Endothelial cell of umbilical vein (primary cell): Measurements from ENCODE around the gene CPSF7. TPM values are rescaled to one million over a fixed set of nuclear protein-coding genes. Genes with fewer than 3 reads are reported as not detected.

Experiments used
- BruUV-seq: library from RNA; stranded (reverse); fragments of 400-500 nt; replicated peaks from 2 replicates; lab custom pipeline; 2021; lab: Mats Ljungman, UMichigan
- CTCF ChIA-PET: fragments of 300-600, 350-600 bp; sonication (Branson Sonifier 250); formaldehyde crosslinking; loops from one replicate; lab custom pipeline; 2021; ENCODE audit warnings: antibody characterized with exemption, inconsistent platforms; lab: Charles Lee
- POLR2A ChIA-PET: fragments of 300-600, 350-600 bp; sonication (Branson Sonifier 250); formaldehyde crosslinking; loops from one replicate; lab custom pipeline; 2021; ENCODE audit warnings: antibody characterized with exemption, inconsistent platforms; lab: Charles Lee
- DNase-seq: peaks from one replicate; pipeline ENCODE4 v3.0.0-alpha.2; 2011; ENCODE audit warnings: low read depth, low spot score
- FAIRE-seq: peaks from 2 replicates; lab custom pipeline; 2011; peaks lifted over from hg19 to GRCh38; lab: Jason Lieb, UNC
- H2AFZ ChIP-seq: 2 replicates; pipeline ENCODE4 v1.6.0; 2012; ENCODE audit warnings: low read depth, low read length, control low read depth, inconsistent platforms
- H3K27ac ChIP-seq: 2 replicates; pipeline ENCODE4 v1.5.1; 2011; ENCODE audit warnings: low read depth, mild to moderate bottlenecking, control low read depth, low read length, moderate library complexity; ENCODE audit not compliant: insufficient read depth
- H3K27me3 ChIP-seq, 2 experiments: 2 replicates each; pipeline versions ENCODE4 v1.6.0 to v1.6.1; 2011; ENCODE audit warnings: low read length in 2 of 2, mixed read lengths in 1 of 2; ENCODE audit not compliant: control insufficient read depth in 2 of 2, insufficient read depth in 2 of 2
- H3K36me3 ChIP-seq, 2 experiments: 2 replicates in 1 of 2; 3 replicates in 1 of 2; pipeline ENCODE4 v1.5.1; 2011; ENCODE audit warnings: low read length in 2 of 2, mild to moderate bottlenecking in 1 of 2, moderate library complexity in 1 of 2; ENCODE audit not compliant: control insufficient read depth in 2 of 2, insufficient read depth in 2 of 2; ENCODE audit errors: extremely low read depth in 1 of 2
- H3K4me1 ChIP-seq: 3 replicates; pipeline ENCODE4 v1.5.1; 2011; ENCODE audit warnings: mild to moderate bottlenecking, low read length; ENCODE audit not compliant: control insufficient read depth, insufficient read depth; ENCODE audit errors: extremely low read depth
- H3K4me2 ChIP-seq: 2 replicates; pipeline ENCODE4 v1.6.1; 2011; ENCODE audit warnings: low read length, control low read depth, mixed read lengths; ENCODE audit not compliant: insufficient read depth
- H3K4me3 ChIP-seq, 3 experiments: fragments of 200-600 bp in 1 of 3; sonication (generic), shearing (Covaris generic) in 1 of 3; replicated peaks in 1 of 3; 2 replicates each; pipeline ENCODE4 v1.5.1; 2011 to 2016; ENCODE audit warnings: control low read depth in 3 of 3, low read length in 3 of 3, mild to moderate bottlenecking in 2 of 3, inconsistent platforms in 1 of 3, low read depth in 1 of 3, moderate library complexity in 1 of 3; ENCODE audit not compliant: insufficient read depth in 1 of 3
- H3K79me2 ChIP-seq: 2 replicates; pipeline ENCODE4 v1.6.0; 2012; ENCODE audit warnings: low read length, inconsistent platforms; ENCODE audit not compliant: control insufficient read depth, insufficient read depth
- H3K9ac ChIP-seq: replicated peaks from 2 replicates; pipeline ENCODE3; 2011; ENCODE audit warnings: low read length, control low read depth; ENCODE audit not compliant: insufficient read depth; ENCODE audit errors: extremely low read depth
- H3K9me1 ChIP-seq: replicated peaks from 3 replicates; pipeline ENCODE4 v1.6.0; 2011; ENCODE audit warnings: mild to moderate bottlenecking, low read length; ENCODE audit not compliant: control insufficient read depth, insufficient read depth; ENCODE audit errors: extremely low read depth
- H3K9me3 ChIP-seq: replicated peaks from 2 replicates; pipeline ENCODE4 v1.5.1; 2012; ENCODE audit warnings: low read length, inconsistent platforms; ENCODE audit not compliant: control insufficient read depth, insufficient read depth
- H4K20me1 ChIP-seq: replicated peaks from 2 replicates; pipeline ENCODE3; 2011; ENCODE audit warnings: mild to moderate bottlenecking, low read length; ENCODE audit not compliant: control insufficient read depth, insufficient read depth; ENCODE audit errors: extremely low read depth
- EZH2 ChIP-seq: IDR thresholded peaks from 2 replicates; pipeline ENCODE4 v1.6.1; 2012; ENCODE audit warnings: borderline replicate concordance, low read depth, mild to moderate bottlenecking, moderate library complexity, low read length, inconsistent platforms; ENCODE audit not compliant: severe bottlenecking
- FOS ChIP-seq: IDR thresholded peaks from 2 replicates; pipeline ENCODE4 v1.6.1; 2011; ENCODE audit warnings: mild to moderate bottlenecking, low read length, moderate library complexity, borderline replicate concordance; ENCODE audit not compliant: insufficient read depth
- GATA2 ChIP-seq: IDR thresholded peaks from 2 replicates; pipeline ENCODE4 v1.7.0; 2011; ENCODE audit warnings: low read depth, mild to moderate bottlenecking, moderate library complexity, mixed read lengths, low read length; ENCODE audit not compliant: insufficient read length, insufficient read depth
- JUN ChIP-seq: IDR thresholded peaks from 2 replicates; pipeline ENCODE4 v1.6.1; 2011; ENCODE audit warnings: borderline replicate concordance, low read depth; ENCODE audit not compliant: insufficient read length, insufficient read depth
- MYC ChIP-seq: IDR thresholded peaks from one replicate; pipeline ENCODE4 v1.6.1; 2011; ENCODE audit warnings: mild to moderate bottlenecking, low read depth, low read length
- POLR2A ChIP-seq: IDR thresholded peaks from 2 replicates; pipeline ENCODE4 v1.6.1; 2012; ENCODE audit warnings: low read depth, mild to moderate bottlenecking, control low read depth, low read length
- POLR2AphosphoS5 ChIP-seq: IDR thresholded peaks from 2 replicates; pipeline ENCODE4 v1.6.1; 2012; ENCODE audit warnings: low read depth, mild to moderate bottlenecking, control low read depth, low read length, moderate library complexity; ENCODE audit not compliant: insufficient read depth
- dilution Hi-C: fragments of 300-500 bp; cut with MboI; formaldehyde crosslinking; loops from one replicate; pipeline ENCODE4 v1.15.0; 2019; ENCODE audit warnings: low sequenced_read_pairs; ENCODE audit not compliant: extremely low pct_ligation_motif_present
- intact Hi-C: fragments of 100-400 bp; cut with micrococcal nuclease; formaldehyde crosslinking; loops from one replicate; pipeline ENCODE4 v1.10.0; 2022
- polyA plus RNA-seq, 4 experiments: library from polyadenylated mRNA; depleted of rRNA in 3 of 4; stranded (reverse) in 3 of 4; unstranded in 1 of 4; fragments of >200 nt; gene quantifications; 2 replicates each; pipeline versions ENCODE4 v1.2.1 to v1.2.3, GENCODE V29; 2011 to 2012; ENCODE audit warnings: missing spikeins in 1 of 4
- total RNA-seq: library from RNA; stranded (reverse); gene quantifications from 2 replicates; pipeline ENCODE4 v1.2.3, GENCODE V29; 2021
- TF ChIP-seq, protein P1 (sequence below), 2 donors: IDR thresholded peaks; 1 replicate in 1 of 2; 2 replicates in 1 of 2; pipeline ENCODE4 v1.5.1; 2011; ENCODE audit warnings: low read length in 2 of 2, mild to moderate bottlenecking in 2 of 2, moderate library complexity in 2 of 2, control low read depth in 1 of 2, inconsistent platforms in 1 of 2, low read depth in 1 of 2; ENCODE audit not compliant: insufficient read depth in 1 of 2; ENCODE audit errors: extremely low read depth in 1 of 2
- TF ChIP-seq, protein P2 (sequence below): IDR thresholded peaks from 2 replicates; pipeline ENCODE4 v1.6.1; 2011; ENCODE audit not compliant: insufficient read depth, insufficient read length

Gene CPSF7
- total and polyA plus RNA-seq, 2 donors (not counting 3 experiments of a cell fraction or from before 2014, with no cell fraction given), result 77.0 to 88.4 TPM

DNA sequence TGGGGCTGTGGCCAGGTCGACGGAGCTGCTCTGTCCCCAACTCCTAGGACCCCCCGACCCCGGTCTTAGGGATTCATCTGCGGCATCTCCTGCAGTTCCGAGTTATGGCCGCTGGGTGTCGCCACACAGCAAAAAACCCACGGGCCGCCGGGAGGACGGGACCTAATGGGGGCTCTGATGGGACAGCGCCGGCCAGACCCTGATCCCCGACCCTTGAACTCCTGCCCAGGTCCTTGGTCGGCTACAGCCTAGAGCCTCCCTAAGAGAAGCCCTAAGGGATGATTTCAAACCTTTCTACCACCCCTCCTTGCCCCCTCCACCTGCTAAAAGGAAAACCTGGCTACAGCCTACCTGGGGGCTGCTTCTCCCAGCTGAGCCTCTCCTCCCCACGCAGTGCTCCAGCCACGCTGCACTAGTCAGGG lies 48.0 kb upstream of the CPSF7 start:
- Histone ChIP-seq H3K9ac (no peak overlapping the region), H3K4me2 (no peak overlapping the region), H2AFZ (no peak overlapping the region), H3K9me1 (no peaks in the 10 kb centered on the region), H4K20me1 (no peaks in the 10 kb centered on the region), H3K4me3 (no peak overlapping the region), H3K27me3 (no peaks in the 10 kb centered on the region), H3K4me1 (no peaks in the 10 kb centered on the region), H3K79me2 (no peaks in the 10 kb centered on the region), H3K36me3 (no peaks in the 10 kb centered on the region), H3K27ac (no peak overlapping the region), H3K9me3 (no peaks in the 10 kb centered on the region)
- intact Hi-C loops (loop anchor here (1.0 kb wide), 3 partner anchors 40 to 161 kb away; no protein-coding TSS in a partner anchor), dilution Hi-C loops (no loop called here)
- DNase-seq, result peak; percentile 39
- no TSS peak for BruUV-seq
- ChIA-PET CTCF (interaction anchor here (0.6 to 11.5 kb wide), 22 partner anchors 8 to 256 kb away, joined by 3 to 221 read pairs (median 5); partner anchors contain the start of gene LRRC10B), POLR2A (no interaction called here)
- FAIRE-seq, result peak; percentile 54
- no peak for TF ChIP-seq FOS
- TF ChIP-seq, protein P1, sequence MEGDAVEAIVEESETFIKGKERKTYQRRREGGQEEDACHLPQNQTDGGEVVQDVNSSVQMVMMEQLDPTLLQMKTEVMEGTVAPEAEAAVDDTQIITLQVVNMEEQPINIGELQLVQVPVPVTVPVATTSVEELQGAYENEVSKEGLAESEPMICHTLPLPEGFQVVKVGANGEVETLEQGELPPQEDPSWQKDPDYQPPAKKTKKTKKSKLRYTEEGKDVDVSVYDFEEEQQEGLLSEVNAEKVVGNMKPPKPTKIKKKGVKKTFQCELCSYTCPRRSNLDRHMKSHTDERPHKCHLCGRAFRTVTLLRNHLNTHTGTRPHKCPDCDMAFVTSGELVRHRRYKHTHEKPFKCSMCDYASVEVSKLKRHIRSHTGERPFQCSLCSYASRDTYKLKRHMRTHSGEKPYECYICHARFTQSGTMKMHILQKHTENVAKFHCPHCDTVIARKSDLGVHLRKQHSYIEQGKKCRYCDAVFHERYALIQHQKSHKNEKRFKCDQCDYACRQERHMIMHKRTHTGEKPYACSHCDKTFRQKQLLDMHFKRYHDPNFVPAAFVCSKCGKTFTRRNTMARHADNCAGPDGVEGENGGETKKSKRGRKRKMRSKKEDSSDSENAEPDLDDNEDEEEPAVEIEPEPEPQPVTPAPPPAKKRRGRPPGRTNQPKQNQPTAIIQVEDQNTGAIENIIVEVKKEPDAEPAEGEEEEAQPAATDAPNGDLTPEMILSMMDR (IDR thresholded peaks at IDR 0.05; ENCODE audit: extremely low read depth in 1 of 2, insufficient read depth in 1 of 2, low read depth in 1 of 2, low read length in 2 of 2), result peak; percentile 80 to 89

DNA sequence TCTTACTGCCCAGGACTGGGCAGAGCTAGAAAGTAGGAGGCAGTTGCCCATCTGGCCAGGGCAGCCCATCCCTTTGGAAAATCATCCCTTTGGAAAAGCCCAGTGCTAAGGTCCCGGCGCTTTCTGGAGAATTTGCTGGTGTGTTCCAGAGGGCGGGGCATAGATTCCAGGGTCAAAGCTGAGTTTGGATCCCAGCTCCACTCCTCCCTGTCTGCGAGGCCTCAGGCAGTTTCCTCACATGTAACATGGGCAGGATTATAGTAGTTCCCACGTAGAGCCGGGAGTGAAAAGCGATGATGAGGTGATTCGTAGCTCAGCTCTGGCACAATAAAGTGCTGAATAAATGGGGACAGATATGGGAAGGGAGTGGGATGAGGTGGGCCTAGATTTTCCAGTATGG lies 47.4 kb upstream of the CPSF7 start:
- ChIA-PET POLR2A (no interaction called here), CTCF (interaction anchor here (0.6 to 11.5 kb wide), 16 partner anchors 9 to 257 kb away, joined by 3 to 221 read pairs (median 4); no protein-coding TSS in a partner anchor)
- Histone ChIP-seq H3K4me2 (no peak overlapping the region), H3K36me3 (no peaks in the 10 kb centered on the region), H2AFZ (no peak overlapping the region), H3K27me3 (no peaks in the 10 kb centered on the region), H4K20me1 (no peaks in the 10 kb centered on the region), H3K79me2 (no peaks in the 10 kb centered on the region), H3K4me1 (no peaks in the 10 kb centered on the region), H3K9me1 (no peaks in the 10 kb centered on the region), H3K9ac (no peak overlapping the region), H3K9me3 (no peaks in the 10 kb centered on the region), H3K27ac (no peak overlapping the region), H3K4me3 (no peak overlapping the region)
- no TSS peak for BruUV-seq
- TF ChIP-seq POLR2AphosphoS5 (no peak), FOS (no peak), MYC (no peak), EZH2 (no peak), GATA2 (no peak), JUN (no peak), POLR2A (no peak)
- TF ChIP-seq, protein P1 (IDR thresholded peaks at IDR 0.05; ENCODE audit: extremely low read depth in 1 of 2, insufficient read depth in 1 of 2, low read depth in 1 of 2, low read length in 2 of 2), result no peak
- TF ChIP-seq, protein P2, sequence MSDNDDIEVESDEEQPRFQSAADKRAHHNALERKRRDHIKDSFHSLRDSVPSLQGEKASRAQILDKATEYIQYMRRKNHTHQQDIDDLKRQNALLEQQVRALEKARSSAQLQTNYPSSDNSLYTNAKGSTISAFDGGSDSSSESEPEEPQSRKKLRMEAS, result no peak
- dilution Hi-C loops, result no loop called here
- FAIRE-seq, result no peak
- DNase-seq, result no peak
- intact Hi-C loops, result loop anchor here (1.0 kb wide), 3 partner anchors 40 to 161 kb away; no protein-coding TSS in a partner anchor
